ENCODE results near the gene G3BP1. TPM values are rescaled to one million over a fixed set of nuclear protein-coding genes. Genes with fewer than 3 reads are reported as not detected.

Gene G3BP1
- total and polyA plus RNA-seq, 2 of the 13 experiments (the other 11 are each of a cell fraction or from before 2014, with no cell fraction given), result 36.7 to 320 TPM

DNA sequence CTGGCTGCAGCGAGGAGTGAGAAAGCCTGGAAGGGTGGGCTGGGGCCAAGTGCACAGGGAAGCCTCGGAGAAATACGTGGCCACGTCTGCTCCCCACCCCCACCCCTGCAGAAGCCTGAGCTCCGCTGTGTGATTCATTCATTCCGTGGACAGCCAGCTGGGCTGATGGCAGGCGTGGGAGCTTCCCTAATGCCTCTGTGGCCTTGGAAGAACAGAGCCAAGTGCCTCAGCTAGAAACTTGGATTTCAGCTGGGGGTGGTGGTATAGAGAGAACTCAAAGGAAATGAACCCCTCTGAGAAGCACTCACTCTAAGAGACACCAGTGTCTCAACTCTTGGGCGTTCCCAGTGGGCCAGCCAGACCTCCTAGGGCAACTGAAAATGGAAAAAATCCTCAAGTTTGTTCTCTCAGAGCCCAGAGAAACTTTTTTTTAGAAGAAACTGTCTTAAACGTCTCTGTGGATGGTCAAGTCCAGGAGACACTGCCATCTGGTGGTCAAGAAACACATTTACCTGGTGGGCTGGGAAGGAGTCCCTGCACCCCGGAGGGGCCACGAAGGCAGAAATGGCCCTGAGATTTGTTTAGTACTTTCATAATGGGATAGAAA lies 31.3 kb upstream of the G3BP1 start:
- ATAC-seq, result peak; percentile 74
- no peaks in the 10 kb centered on the region for H3K79me2 ChIP-seq (ENCODE audit: insufficient read depth, low read length)
- no peak overlapping the region for H2AFZ ChIP-seq (ENCODE audit: low read length)
- no peaks in the 10 kb centered on the region for H3K9me3 ChIP-seq (ENCODE audit: low read length)
- no peaks in the 10 kb centered on the region for H3K27me3 ChIP-seq (ENCODE audit: control insufficient read depth in 1 of 2, insufficient read depth in 2 of 2, low read length in 2 of 2)
- intact Hi-C loops (cut with micrococcal nuclease; ENCODE audit: unreplicated experiment) (loop anchor here (1.0 to 5.0 kb wide), 3 partner anchors 81 to 293 kb away; partner anchors contain the start of gene SLC36A1), in situ Hi-C loops (cut with HindIII; ENCODE audit: extremely low pct_ligation_motif_present, low pct_unique_long_range_greater_than_20kb) (loop anchor here (5.0 to 25.0 kb wide), 3 partner anchors 83 to 303 kb away; partner anchors contain the start of gene SLC36A1)
- ChIA-PET POLR2A (interaction anchor here (0.6 kb wide), 1 partner anchor 86 kb away, joined by 3 read pairs; no protein-coding TSS in a partner anchor), CTCF (ENCODE audit: low intra/inter-chr PET ratio, low total read pairs) (interaction anchor here (0.8 to 5.1 kb wide), 3 partner anchors 81 to 240 kb away, joined by 3 to 66 read pairs (median 6); no protein-coding TSS in a partner anchor)
- H3K36me3 ChIP-seq (replicated peaks in 1 of 2; ENCODE audit: control insufficient read depth in 1 of 2, insufficient read depth in 2 of 2, low read length in 2 of 2), result peaks cover 9 to 31% of the 10 kb centered on the region in 2 experiments; a peak in 4 of 5 replicates
- H4K20me1 ChIP-seq (ENCODE audit: insufficient read depth, low read length), result no peaks in the 10 kb centered on the region
- peak; percentile 40 for FAIRE-seq
- peak; percentile 30 for DNase-seq (ENCODE audit: low spot score)
- no peak overlapping the region for H3K27ac ChIP-seq (ENCODE audit: extremely low read length, insufficient read depth, low read length)
- TF ChIP-seq ARNT2 (CRISPR knock-in tag; IDR thresholded peaks at IDR 0.05; ENCODE audit: low read depth), result 0 out of 2 replicates have a peak, but pooled peaks have one; percentile 27
- TF ChIP-seq SMC3 (IDR thresholded peaks at IDR 0.05; ENCODE audit: low read length), result peak; percentile 72
- TF ChIP-seq, protein P1, sequence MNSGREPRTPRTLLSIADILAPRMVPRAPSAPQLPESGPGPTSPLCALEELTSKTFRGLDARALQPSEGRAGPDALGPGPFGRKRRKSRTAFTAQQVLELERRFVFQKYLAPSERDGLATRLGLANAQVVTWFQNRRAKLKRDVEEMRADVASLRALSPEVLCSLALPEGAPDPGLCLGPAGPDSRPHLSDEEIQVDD (CRISPR knock-in tag; IDR thresholded peaks at IDR 0.05; ENCODE audit: borderline replicate concordance), result no peak
- TF ChIP-seq STAG1 (CRISPR knock-in tag; IDR thresholded peaks at IDR 0.05), result peak; percentile 60
- TF ChIP-seq, protein P2, sequence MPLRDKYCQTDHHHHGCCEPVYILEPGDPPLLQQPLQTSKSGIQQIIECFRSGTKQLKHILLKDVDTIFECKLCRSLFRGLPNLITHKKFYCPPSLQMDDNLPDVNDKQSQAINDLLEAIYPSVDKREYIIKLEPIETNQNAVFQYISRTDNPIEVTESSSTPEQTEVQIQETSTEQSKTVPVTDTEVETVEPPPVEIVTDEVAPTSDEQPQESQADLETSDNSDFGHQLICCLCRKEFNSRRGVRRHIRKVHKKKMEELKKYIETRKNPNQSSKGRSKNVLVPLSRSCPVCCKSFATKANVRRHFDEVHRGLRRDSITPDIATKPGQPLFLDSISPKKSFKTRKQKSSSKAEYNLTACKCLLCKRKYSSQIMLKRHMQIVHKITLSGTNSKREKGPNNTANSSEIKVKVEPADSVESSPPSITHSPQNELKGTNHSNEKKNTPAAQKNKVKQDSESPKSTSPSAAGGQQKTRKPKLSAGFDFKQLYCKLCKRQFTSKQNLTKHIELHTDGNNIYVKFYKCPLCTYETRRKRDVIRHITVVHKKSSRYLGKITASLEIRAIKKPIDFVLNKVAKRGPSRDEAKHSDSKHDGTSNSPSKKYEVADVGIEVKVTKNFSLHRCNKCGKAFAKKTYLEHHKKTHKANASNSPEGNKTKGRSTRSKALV (CRISPR knock-in tag; IDR thresholded peaks at IDR 0.05), result no peak
- TF ChIP-seq MLLT10 (CRISPR knock-in tag; IDR thresholded peaks at IDR 0.05), result no peak
- TF ChIP-seq ZFX (CRISPR knock-in tag; IDR thresholded peaks at IDR 0.05; ENCODE audit: low read depth), result no peak
- TF ChIP-seq, protein P3, sequence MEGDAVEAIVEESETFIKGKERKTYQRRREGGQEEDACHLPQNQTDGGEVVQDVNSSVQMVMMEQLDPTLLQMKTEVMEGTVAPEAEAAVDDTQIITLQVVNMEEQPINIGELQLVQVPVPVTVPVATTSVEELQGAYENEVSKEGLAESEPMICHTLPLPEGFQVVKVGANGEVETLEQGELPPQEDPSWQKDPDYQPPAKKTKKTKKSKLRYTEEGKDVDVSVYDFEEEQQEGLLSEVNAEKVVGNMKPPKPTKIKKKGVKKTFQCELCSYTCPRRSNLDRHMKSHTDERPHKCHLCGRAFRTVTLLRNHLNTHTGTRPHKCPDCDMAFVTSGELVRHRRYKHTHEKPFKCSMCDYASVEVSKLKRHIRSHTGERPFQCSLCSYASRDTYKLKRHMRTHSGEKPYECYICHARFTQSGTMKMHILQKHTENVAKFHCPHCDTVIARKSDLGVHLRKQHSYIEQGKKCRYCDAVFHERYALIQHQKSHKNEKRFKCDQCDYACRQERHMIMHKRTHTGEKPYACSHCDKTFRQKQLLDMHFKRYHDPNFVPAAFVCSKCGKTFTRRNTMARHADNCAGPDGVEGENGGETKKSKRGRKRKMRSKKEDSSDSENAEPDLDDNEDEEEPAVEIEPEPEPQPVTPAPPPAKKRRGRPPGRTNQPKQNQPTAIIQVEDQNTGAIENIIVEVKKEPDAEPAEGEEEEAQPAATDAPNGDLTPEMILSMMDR (CRISPR knock-in tag; IDR thresholded peaks at IDR 0.05), result peak; percentile 76
- no peak for TF ChIP-seq ZNF547 (CRISPR knock-in tag; IDR thresholded peaks at IDR 0.05)
- no peak for TF ChIP-seq RAD51 (IDR thresholded peaks at IDR 0.05; ENCODE audit: borderline replicate concordance)
- TF ChIP-seq, protein P4, sequence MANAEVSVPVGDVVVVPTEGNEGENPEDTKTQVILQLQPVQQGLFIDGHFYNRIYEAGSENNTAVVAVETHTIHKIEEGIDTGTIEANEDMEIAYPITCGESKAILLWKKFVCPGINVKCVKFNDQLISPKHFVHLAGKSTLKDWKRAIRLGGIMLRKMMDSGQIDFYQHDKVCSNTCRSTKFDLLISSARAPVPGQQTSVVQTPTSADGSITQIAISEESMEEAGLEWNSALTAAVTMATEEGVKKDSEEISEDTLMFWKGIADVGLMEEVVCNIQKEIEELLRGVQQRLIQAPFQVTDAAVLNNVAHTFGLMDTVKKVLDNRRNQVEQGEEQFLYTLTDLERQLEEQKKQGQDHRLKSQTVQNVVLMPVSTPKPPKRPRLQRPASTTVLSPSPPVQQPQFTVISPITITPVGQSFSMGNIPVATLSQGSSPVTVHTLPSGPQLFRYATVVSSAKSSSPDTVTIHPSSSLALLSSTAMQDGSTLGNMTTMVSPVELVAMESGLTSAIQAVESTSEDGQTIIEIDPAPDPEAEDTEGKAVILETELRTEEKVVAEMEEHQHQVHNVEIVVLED (CRISPR knock-in tag; IDR thresholded peaks at IDR 0.05; ENCODE audit: borderline replicate concordance), result no peak
- TF ChIP-seq, protein P5, sequence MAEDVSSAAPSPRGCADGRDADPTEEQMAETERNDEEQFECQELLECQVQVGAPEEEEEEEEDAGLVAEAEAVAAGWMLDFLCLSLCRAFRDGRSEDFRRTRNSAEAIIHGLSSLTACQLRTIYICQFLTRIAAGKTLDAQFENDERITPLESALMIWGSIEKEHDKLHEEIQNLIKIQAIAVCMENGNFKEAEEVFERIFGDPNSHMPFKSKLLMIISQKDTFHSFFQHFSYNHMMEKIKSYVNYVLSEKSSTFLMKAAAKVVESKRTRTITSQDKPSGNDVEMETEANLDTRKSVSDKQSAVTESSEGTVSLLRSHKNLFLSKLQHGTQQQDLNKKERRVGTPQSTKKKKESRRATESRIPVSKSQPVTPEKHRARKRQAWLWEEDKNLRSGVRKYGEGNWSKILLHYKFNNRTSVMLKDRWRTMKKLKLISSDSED (CRISPR knock-in tag; IDR thresholded peaks at IDR 0.05), result no peak
- TF ChIP-seq XRCC5 (optimal IDR thresholded peaks at IDR 0.05; ENCODE audit: low read length), result peak; percentile 41
- TF ChIP-seq NFRKB (IDR thresholded peaks at IDR 0.05), result no peak
- peak; percentile 54; the same call in 1 of the 2 replicates for TF ChIP-seq RAD21 (CRISPR knock-in tag; IDR thresholded peaks at IDR 0.05)
- BruUV-seq (replicated peaks), result no TSS peak
- no peaks in the 10 kb centered on the region for H3K4me1 ChIP-seq (ENCODE audit: insufficient read depth, low read length)
- no peak overlapping the region for H3K9ac ChIP-seq (ENCODE audit: insufficient read depth, low read depth, low read length)
- no peak overlapping the region for H3K4me2 ChIP-seq (ENCODE audit: low read depth, low read length)
- no peak overlapping the region for H3K4me3 ChIP-seq (replicated peaks in 1 of 3; ENCODE audit: insufficient read depth in 1 of 3, low read depth in 2 of 3, low read length in 3 of 3)
- WGBS (ENCODE audit: low lambda C conversion rate), result 33% methylated on average over 8 of the region's 11 CpGs

Measured in HepG2 (cell line).